Fibroblast of the aortic adventitia (primary cell): ENCODE data around the gene LRBA. TPM values are rescaled to one million over a fixed set of nuclear protein-coding genes. Genes with fewer than 3 reads are reported as not detected.
A peak's percentile ranks its signal among the peaks of the same experiment; 100 is the strongest.

Experiments
- DNase-seq: peaks from one replicate; pipeline ENCODE4 v3.0.0-alpha.2; 2010; ENCODE audit warnings: low read depth
- H3K4me3 ChIP-seq: 2 replicates; pipeline ENCODE4 v1.5.1; 2011; ENCODE audit warnings: low read depth, mild to moderate bottlenecking, control low read depth, low read length, moderate library complexity
- total RNA-seq: library from RNA; depleted of rRNA; stranded (reverse); fragments of >200 nt; gene quantifications from 2 replicates; pipeline ENCODE4 v1.2.3, GENCODE V29; 2012; ENCODE audit warnings: low replicate concordance
- TF ChIP-seq, protein P1 (sequence below): IDR thresholded peaks from 2 replicates; pipeline ENCODE4 v1.5.1; 2011; ENCODE audit warnings: mild to moderate bottlenecking, low read length, control low read depth, inconsistent platforms; ENCODE audit not compliant: insufficient read depth

LRBA gene
- total RNA-seq, 1 donor = 45.8 TPM

DNA sequence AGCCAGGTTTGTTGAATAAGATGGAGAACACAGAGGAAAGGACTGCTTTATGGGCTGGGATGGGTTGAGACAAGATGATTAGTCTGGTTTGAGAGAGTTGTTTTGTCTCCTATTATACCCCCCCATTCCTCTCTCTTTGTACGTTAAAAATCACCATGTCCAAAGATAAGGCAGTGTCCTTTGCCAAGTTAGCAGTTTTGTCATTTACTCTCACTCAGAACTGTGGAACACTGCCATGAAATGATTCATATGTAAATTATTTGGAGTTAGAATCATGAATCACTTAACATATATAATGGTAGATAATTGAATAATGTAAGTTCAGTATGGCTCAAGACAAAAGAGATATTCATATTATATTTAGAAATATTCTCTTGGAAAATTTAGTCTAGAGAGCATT is 785.6 kb downstream of the LRBA start:
- DNase-seq = peak; percentile 92
- TF ChIP-seq, protein P1, sequence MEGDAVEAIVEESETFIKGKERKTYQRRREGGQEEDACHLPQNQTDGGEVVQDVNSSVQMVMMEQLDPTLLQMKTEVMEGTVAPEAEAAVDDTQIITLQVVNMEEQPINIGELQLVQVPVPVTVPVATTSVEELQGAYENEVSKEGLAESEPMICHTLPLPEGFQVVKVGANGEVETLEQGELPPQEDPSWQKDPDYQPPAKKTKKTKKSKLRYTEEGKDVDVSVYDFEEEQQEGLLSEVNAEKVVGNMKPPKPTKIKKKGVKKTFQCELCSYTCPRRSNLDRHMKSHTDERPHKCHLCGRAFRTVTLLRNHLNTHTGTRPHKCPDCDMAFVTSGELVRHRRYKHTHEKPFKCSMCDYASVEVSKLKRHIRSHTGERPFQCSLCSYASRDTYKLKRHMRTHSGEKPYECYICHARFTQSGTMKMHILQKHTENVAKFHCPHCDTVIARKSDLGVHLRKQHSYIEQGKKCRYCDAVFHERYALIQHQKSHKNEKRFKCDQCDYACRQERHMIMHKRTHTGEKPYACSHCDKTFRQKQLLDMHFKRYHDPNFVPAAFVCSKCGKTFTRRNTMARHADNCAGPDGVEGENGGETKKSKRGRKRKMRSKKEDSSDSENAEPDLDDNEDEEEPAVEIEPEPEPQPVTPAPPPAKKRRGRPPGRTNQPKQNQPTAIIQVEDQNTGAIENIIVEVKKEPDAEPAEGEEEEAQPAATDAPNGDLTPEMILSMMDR = no peak
- no peak overlapping the region for H3K4me3 ChIP-seq

DNA sequence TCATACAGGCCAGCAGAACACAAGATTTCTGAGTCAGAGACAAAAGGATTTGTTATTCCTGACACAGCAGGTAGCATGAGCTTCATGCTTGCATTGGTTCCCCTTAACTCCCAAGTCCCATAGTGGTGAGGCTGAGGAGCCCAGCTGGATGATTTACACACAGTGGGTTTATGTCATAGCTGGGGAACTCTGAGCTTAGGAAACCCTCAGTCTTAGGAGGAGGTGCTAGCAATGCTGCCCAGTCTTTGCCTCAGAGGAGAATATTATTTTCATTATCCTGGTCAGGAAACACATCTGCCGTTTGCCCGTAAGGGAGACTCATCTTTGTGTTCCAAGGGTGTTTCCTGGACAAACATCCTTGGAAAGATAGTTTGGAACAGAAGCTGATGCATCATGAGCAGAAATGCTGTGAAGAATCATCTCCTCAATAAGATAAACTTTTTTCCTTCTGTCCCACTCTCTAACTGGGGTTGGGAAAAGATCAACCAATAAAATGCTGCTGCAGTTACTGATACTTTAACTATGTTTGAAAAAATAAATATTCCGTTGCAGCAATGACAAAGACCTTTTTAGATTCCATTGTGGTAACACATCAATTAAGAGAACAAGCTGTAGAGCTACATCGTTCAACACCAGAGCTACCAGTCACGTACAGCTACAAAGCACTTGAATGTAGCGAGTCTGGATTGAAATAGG is 790.0 kb downstream of the LRBA start:
- DNase-seq = peak; percentile 85
- H3K4me3 ChIP-seq = no peak overlapping the region
- TF ChIP-seq, protein P1 = no peak

DNA sequence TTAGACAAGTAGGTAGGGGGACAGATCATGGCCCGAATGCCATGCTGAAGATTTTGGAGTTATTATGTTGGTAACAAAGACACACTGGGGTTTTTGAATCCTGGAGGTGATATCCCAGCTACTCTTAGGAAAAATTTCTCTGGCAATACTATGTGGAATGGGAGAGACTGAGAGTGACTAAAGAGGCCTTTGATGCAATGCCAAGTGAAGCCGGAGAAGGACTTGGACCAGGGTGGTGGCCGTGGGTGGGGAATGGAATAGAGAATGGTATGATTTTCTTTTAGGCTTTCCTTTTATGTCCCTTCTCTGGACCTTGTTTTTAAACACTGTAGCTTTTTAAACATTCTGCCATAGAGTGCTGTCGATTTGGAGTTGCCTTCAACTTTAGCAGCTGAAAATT is 795.2 kb downstream of the LRBA start:
- no peak overlapping the region for H3K4me3 ChIP-seq
- TF ChIP-seq, protein P1 = no peak
- DNase-seq = peak; percentile 79

- TF ChIP-seq, protein P1 = no peak
- no peak for DNase-seq
- H3K4me3 ChIP-seq = no peak overlapping the region
These were observed 796.6 kb downstream of the LRBA start for GRCh38 chr4:150218447-150218846.

GRCh38 chr4:150217808-150218207 is 797.3 kb downstream of the LRBA start:
- no peak for DNase-seq

GRCh38 chr4:150217192-150217591 is 797.9 kb downstream of the LRBA start:
- TF ChIP-seq, protein P1 = peak; percentile 70
- H3K4me3 ChIP-seq = no peak overlapping the region
- DNase-seq = peak; percentile 94

More at GRCh38 chr4:150217808-150218207, 797.3 kb downstream of the LRBA start:
- H3K4me3 ChIP-seq = no peak overlapping the region
- TF ChIP-seq, protein P1 = no peak

- no peak for DNase-seq
- no peak overlapping the region for H3K4me3 ChIP-seq
- TF ChIP-seq, protein P1 = no peak
These were observed 798.4 kb downstream of the LRBA start for GRCh38 chr4:150216726-150217125.
